ENCODE data around the gene UTP4. TPM values are rescaled to one million over a fixed set of nuclear protein-coding genes. Genes with fewer than 3 reads are reported as not detected.
A peak's percentile ranks its signal among the peaks of the same experiment; 100 is the strongest.
"Not testable (repeated sequence)": the region's sequence is repeated elsewhere in the genome, so short reads cannot be mapped to it uniquely, and the experiment has no call there.

UTP4 gene
- total RNA-seq, 2 experiments from 2014 or later: 102 to 119 TPM

GRCh38 chr16:69131839-69132423 lies 518 bp upstream of the UTP4 start:
- H3K27ac Mint-ChIP-seq: peak overlapping the region; percentile 87
- ATAC-seq (peak; percentile 55), DNase-seq (peak; percentile 89)
- H3K9me3 Mint-ChIP-seq (ENCODE audit: low read depth): no peaks in the 10 kb centered on the region
- peaks cover 32% of the 10 kb centered on the region for H3K36me3 Mint-ChIP-seq (ENCODE audit: low read depth)
- H3K27me3 Mint-ChIP-seq: no peaks in the 10 kb centered on the region
- peaks cover 60% of the 10 kb centered on the region for H3K4me1 Mint-ChIP-seq
- ChIA-PET POLR2A (no interaction called here), CTCF (interaction anchor here (1.2 to 2.0 kb wide), 2 partner anchors 8 to 14 kb away, joined by 4 to 10 read pairs; no protein-coding TSS in a partner anchor)
- intact Hi-C loops (cut with DNase I, micrococcal nuclease): loop anchor here (1.0 to 5.0 kb wide), 17 partner anchors 34 to 1215 kb away; partner anchors contain the start of genes SNTB2 (in 2 of the 2), COG8 (in 1 of the 2), DDX19A (in 1 of the 2) and NFATC3 (in 1 of the 2)
- H3K4me3 Mint-ChIP-seq: peak overlapping the region; percentile 93

DNA sequence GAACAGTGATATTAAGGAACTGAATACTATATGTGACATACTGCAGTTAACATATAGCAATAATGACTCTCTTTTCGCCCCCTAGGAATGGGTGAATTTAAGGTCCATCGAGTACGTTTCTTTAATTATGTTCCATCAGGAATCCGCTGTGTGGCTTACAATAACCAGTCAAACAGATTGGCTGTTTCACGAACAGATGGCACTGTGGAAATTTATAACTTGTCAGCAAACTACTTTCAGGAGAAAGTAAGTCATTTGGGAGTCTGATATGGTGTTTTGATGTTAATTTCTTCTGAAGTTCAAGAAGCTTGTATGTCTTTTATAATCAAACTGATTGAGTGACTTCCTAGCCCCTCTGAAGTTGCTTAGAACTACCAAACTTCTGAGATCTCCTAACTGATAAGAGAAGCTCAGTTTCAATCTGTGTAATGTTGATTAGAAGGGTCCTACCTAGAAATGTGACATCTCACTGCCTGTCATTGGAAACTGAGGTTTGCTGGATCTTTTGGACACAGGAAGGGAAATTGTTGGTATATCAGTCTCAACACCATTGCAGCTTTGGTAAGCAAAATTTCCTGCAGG lies 1.0 kb downstream of the UTP4 start:
- H3K4me3 Mint-ChIP-seq: peak overlapping the region; percentile 93

DNA sequence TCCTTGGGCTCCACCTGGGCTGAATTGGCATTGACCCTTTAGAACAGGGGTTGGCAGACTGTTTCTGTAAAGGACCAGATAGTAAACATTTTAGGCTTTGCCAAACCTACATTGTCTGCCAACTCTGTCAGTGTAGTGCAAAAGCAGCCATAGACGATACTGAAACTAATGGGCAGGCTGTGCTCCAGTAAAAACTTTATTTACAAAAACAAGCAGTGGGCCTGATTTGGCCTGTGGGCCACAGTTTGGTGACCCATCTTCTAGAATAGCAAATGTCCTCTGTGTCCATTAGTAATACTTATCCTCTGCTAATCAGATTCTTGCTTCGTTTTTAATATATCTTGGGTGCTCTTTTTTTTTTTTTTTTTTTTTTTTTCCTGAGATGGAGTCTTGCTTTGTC lies 6.2 kb downstream of the UTP4 start:
- ATAC-seq: no peak
- Mint-ChIP-seq H3K27me3 (no peaks in the 10 kb centered on the region), H3K36me3 (ENCODE audit: low read depth) (peaks cover 75% of the 10 kb centered on the region), H3K4me1 (peaks cover 26% of the 10 kb centered on the region), H3K27ac (no peak overlapping the region), H3K4me3 (no peak overlapping the region), H3K9me3 (ENCODE audit: low read depth) (no peaks in the 10 kb centered on the region)
- intact Hi-C loops (cut with DNase I, micrococcal nuclease): no loop called here
- DNase-seq: no peak
- CTCF ChIA-PET: no interaction called here
- POLR2A ChIA-PET: no interaction called here

More for the DNA sequence above, 1.0 kb downstream of the UTP4 start:
- Mint-ChIP-seq H3K27me3 (no peaks in the 10 kb centered on the region), H3K27ac (peak overlapping the region; percentile 93), H3K4me1 (peaks cover 53% of the 10 kb centered on the region), H3K36me3 (ENCODE audit: low read depth) (peaks cover 41% of the 10 kb centered on the region), H3K9me3 (ENCODE audit: low read depth) (no peaks in the 10 kb centered on the region)
- no peak for ATAC-seq
- intact Hi-C loops (cut with DNase I, micrococcal nuclease): loop anchor here (2.0 to 5.0 kb wide), 7 partner anchors 53 to 1214 kb away; partner anchors contain the start of genes DDX19A (in 1 of the 2), NFATC3 (in 1 of the 2), SNTB2 (in 1 of the 2) and WWP2 (in 1 of the 2)
- CTCF ChIA-PET: interaction anchor here (0.5 to 2.3 kb wide), 8 partner anchors 10 to 628 kb away, joined by 3 to 10 read pairs (median 4); no protein-coding TSS in a partner anchor
- POLR2A ChIA-PET: interaction anchor here (0.6 to 1.7 kb wide), 4 partner anchors 13 to 596 kb away, joined by 3 read pairs; no protein-coding TSS in a partner anchor
- no peak for DNase-seq

GRCh38 chr16:69139464-69139863 lies 7.0 kb downstream of the UTP4 start:
- Mint-ChIP-seq H3K36me3 (ENCODE audit: low read depth) (peaks cover 74% of the 10 kb centered on the region), H3K4me1 (peaks cover 19% of the 10 kb centered on the region)
- H3K27me3 Mint-ChIP-seq; H3K9me3 Mint-ChIP-seq (ENCODE audit: low read depth); H3K4me3 Mint-ChIP-seq; H3K27ac Mint-ChIP-seq; DNase-seq; intact Hi-C loops (cut with DNase I, micrococcal nuclease); POLR2A ChIA-PET; ATAC-seq: not testable (repeated sequence)
- CTCF ChIA-PET: interaction anchor here (0.7 to 2.0 kb wide), 3 partner anchors 11 to 292 kb away, joined by 4 to 6 read pairs (median 4); no protein-coding TSS in a partner anchor

DNA sequence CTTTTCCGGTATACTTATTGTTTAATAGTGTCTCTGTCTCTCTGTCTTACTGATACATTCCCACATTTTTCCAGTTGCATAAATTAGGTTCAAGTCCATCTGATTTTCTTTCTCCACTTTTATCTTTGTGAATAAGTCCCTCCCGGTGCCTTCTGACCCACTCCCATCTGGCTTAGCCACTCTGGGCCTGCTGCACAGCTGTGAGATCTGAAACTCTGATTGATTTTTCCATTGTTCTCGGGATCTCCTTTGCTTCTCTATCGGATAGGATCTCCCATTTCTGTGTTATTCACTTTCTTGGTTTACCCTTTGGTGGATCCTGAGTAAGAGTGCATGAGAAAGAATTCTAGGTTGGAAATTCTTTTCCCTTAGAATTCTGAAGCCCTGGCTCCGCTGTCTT lies 8.6 kb downstream of the UTP4 start:
- ChIA-PET CTCF (interaction anchor here (0.5 to 2.0 kb wide), 3 partner anchors 9 to 147 kb away, joined by 4 to 6 read pairs (median 6); no protein-coding TSS in a partner anchor), POLR2A (no interaction called here)
- Mint-ChIP-seq H3K4me3 (no peak overlapping the region), H3K36me3 (ENCODE audit: low read depth) (peaks cover 74% of the 10 kb centered on the region), H3K27me3 (no peaks in the 10 kb centered on the region), H3K27ac (no peak overlapping the region), H3K4me1 (peaks cover 12% of the 10 kb centered on the region), H3K9me3 (ENCODE audit: low read depth) (no peaks in the 10 kb centered on the region)
- ATAC-seq: no peak
- DNase-seq: no peak
- intact Hi-C loops (cut with DNase I, micrococcal nuclease): no loop called here

- intact Hi-C loops (cut with DNase I, micrococcal nuclease): no loop called here
- H3K9me3 Mint-ChIP-seq (ENCODE audit: low read depth): no peaks in the 10 kb centered on the region
- H3K27me3 Mint-ChIP-seq: no peaks in the 10 kb centered on the region
- peaks cover 3% of the 10 kb centered on the region for H3K4me1 Mint-ChIP-seq
- no peak overlapping the region for H3K4me3 Mint-ChIP-seq
- ChIA-PET POLR2A (interaction anchor here (0.7 kb wide), 1 partner anchor 144 kb away, joined by 3 read pairs; no protein-coding TSS in a partner anchor), CTCF (interaction anchor here (0.8 kb wide), 1 partner anchor 18 kb away, joined by 3 read pairs; no protein-coding TSS in a partner anchor)
- no peak overlapping the region for H3K27ac Mint-ChIP-seq
- ATAC-seq: no peak
- no peak for DNase-seq
- H3K36me3 Mint-ChIP-seq (ENCODE audit: low read depth): peaks cover 71% of the 10 kb centered on the region
Observed at GRCh38 chr16:69141936-69142335, 9.5 kb downstream of the UTP4 start.

DNA sequence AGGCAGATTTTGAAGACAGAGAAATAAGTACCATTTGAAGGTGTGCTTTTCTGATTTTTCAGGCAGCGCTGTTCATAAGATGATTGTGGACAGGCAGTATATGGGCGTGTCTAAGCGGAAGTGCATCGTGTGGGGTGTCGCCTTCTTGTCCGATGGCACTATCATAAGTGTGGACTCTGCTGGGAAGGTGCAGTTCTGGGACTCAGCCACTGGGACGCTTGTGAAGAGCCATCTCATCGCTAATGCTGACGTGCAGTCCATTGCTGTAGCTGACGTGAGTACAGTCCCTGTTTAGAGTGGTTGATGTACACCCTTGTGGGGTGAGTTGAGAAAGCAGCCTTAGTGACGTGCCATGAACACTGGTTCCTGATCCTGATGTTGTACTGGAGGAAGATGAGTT lies 10.7 kb downstream of the UTP4 start:
- intact Hi-C loops (cut with DNase I, micrococcal nuclease): no loop called here
- ChIA-PET POLR2A (no interaction called here), CTCF (no interaction called here)
- no peaks in the 10 kb centered on the region for H3K9me3 Mint-ChIP-seq (ENCODE audit: low read depth)
- no peak overlapping the region for H3K4me3 Mint-ChIP-seq
- H3K27ac Mint-ChIP-seq: no peak overlapping the region
- peaks cover 67% of the 10 kb centered on the region for H3K36me3 Mint-ChIP-seq (ENCODE audit: low read depth)
- no peaks in the 10 kb centered on the region for H3K27me3 Mint-ChIP-seq
- peaks cover 2% of the 10 kb centered on the region for H3K4me1 Mint-ChIP-seq
- no peak for ATAC-seq
- DNase-seq: no peak

- ATAC-seq (no peak), DNase-seq (no peak)
- H3K27me3 Mint-ChIP-seq: no peaks in the 10 kb centered on the region
- intact Hi-C loops (cut with DNase I, micrococcal nuclease): no loop called here
- peaks cover 53% of the 10 kb centered on the region for H3K36me3 Mint-ChIP-seq (ENCODE audit: low read depth)
- H3K4me3 Mint-ChIP-seq: no peak overlapping the region
- POLR2A ChIA-PET: no interaction called here
- no peaks in the 10 kb centered on the region for H3K4me1 Mint-ChIP-seq
- H3K9me3 Mint-ChIP-seq (ENCODE audit: low read depth): no peaks in the 10 kb centered on the region
- no peak overlapping the region for H3K27ac Mint-ChIP-seq
- CTCF ChIA-PET: interaction anchor here (0.6 kb wide), 1 partner anchor 24 kb away, joined by 3 read pairs; no protein-coding TSS in a partner anchor
Observed at GRCh38 chr16:69145658-69146057, 13.2 kb downstream of the UTP4 start.

DNA sequence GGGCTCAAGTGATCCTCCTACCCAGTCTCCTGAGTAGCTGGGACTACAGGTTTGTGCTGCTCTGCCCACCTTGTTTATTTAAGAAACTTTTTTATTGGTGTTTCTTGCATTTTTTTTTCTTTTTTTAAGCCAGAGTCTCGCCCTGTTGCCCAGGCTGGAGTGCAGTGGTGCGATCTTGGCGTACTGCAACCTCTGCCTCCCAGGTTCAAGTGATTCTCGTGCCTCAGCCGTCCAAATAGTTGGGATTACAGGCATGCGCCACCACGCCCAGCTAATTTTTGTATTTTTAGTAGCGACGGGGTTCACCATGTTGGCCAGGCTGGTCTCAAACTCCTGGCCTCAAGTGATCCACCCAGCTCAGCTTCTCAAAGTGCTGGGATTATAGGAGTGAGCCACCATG lies 17.2 kb downstream of the UTP4 start:
- H3K4me3 Mint-ChIP-seq; H3K27ac Mint-ChIP-seq; H3K27me3 Mint-ChIP-seq; H3K4me1 Mint-ChIP-seq; DNase-seq; ATAC-seq; H3K9me3 Mint-ChIP-seq (ENCODE audit: low read depth); POLR2A ChIA-PET: not testable (repeated sequence)
- H3K36me3 Mint-ChIP-seq (ENCODE audit: low read depth): peaks cover 51% of the 10 kb centered on the region
- CTCF ChIA-PET: interaction anchor here (0.6 to 6.1 kb wide), 13 partner anchors 9 to 245 kb away, joined by 3 to 90 read pairs (median 4); partner anchors contain the start of genes CHTF8 and UTP4
- intact Hi-C loops (cut with DNase I, micrococcal nuclease): loop anchor here (1.0 kb wide), 1 partner anchor 138 kb away; no protein-coding TSS in a partner anchor

DNA sequence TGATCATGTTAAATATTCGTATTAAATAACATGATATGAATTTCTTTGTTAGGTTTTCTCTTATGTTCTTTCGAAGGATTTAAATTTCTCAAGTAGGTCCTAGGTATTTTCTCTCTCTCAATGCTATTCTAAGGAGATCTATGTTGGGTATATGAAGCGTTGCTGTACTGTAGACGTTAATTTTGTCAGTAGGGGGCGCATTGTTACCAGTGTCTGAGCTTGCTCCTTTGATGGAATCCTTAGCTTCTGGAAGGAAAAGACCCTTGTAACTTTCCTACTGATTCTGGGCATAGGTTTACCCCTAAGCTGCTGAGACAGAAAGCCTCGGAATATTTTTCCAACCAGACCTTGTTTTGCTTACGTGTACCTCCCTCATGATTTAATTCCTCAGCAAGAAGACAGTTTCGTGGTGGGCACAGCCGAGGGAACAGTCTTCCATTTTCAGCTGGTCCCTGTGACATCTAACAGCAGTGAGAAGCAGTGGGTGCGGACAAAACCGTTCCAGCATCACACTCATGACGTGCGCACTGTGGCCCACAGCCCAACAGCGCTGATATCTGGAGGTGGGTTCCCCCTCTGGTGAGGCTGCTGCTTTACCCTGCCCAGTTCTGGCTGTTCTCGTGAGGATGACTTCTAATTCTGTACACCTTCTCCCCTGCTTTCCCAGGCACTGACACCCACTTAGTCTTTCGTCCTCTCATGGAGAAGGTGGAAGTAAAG lies 17.9 kb downstream of the UTP4 start:
- H3K4me1 Mint-ChIP-seq: no peaks in the 10 kb centered on the region
- intact Hi-C loops (cut with DNase I, micrococcal nuclease): loop anchor here (1.0 kb wide), 1 partner anchor 137 kb away; no protein-coding TSS in a partner anchor

GRCh38 chr16:69157196-69157595 lies 24.7 kb downstream of the UTP4 start:
- Mint-ChIP-seq H3K27ac (peak overlapping the region; percentile 37), H3K36me3 (ENCODE audit: low read depth) (peaks cover 68% of the 10 kb centered on the region), H3K4me3 (no peak overlapping the region), H3K9me3 (ENCODE audit: low read depth) (no peaks in the 10 kb centered on the region), H3K4me1 (peaks cover 21% of the 10 kb centered on the region), H3K27me3 (no peaks in the 10 kb centered on the region)
- POLR2A ChIA-PET: interaction anchor here (1.6 kb wide), 1 partner anchor 9 kb away, joined by 7 read pairs; no protein-coding TSS in a partner anchor
- no peak for ATAC-seq
- intact Hi-C loops (cut with DNase I, micrococcal nuclease): no loop called here
- no peak for DNase-seq
- CTCF ChIA-PET: interaction anchor here (0.8 to 1.5 kb wide), 10 partner anchors 9 to 131 kb away, joined by 3 to 9 read pairs (median 3); no protein-coding TSS in a partner anchor

More for the DNA sequence above, 17.9 kb downstream of the UTP4 start:
- Mint-ChIP-seq H3K27me3 (no peaks in the 10 kb centered on the region), H3K4me3 (no peak overlapping the region), H3K36me3 (ENCODE audit: low read depth) (peaks cover 56% of the 10 kb centered on the region), H3K9me3 (ENCODE audit: low read depth) (no peaks in the 10 kb centered on the region), H3K27ac (no peak overlapping the region)
- peak; percentile 60 for DNase-seq
- CTCF ChIA-PET: interaction anchor here (0.6 to 6.1 kb wide), 17 partner anchors 8 to 559 kb away, joined by 3 to 90 read pairs (median 4); partner anchors contain the start of genes CHTF8, SNTB2 and UTP4
- peak; percentile 78 for ATAC-seq
- POLR2A ChIA-PET: no interaction called here
